ENCODE data around the gene C1QB.
"Not testable (repeated sequence)": the region's sequence is repeated elsewhere in the genome, so short reads cannot be mapped to it uniquely, and the experiment has no call there.

Gene C1QB

GRCh38 chr1:22699681-22700520, 46.9 kb downstream of the C1QB start:
- DNase-seq, result no peak

- DNase-seq, result no peak
Measured at GRCh38 chr1:22702296-22703085, 49.5 kb downstream of the C1QB start.

DNA sequence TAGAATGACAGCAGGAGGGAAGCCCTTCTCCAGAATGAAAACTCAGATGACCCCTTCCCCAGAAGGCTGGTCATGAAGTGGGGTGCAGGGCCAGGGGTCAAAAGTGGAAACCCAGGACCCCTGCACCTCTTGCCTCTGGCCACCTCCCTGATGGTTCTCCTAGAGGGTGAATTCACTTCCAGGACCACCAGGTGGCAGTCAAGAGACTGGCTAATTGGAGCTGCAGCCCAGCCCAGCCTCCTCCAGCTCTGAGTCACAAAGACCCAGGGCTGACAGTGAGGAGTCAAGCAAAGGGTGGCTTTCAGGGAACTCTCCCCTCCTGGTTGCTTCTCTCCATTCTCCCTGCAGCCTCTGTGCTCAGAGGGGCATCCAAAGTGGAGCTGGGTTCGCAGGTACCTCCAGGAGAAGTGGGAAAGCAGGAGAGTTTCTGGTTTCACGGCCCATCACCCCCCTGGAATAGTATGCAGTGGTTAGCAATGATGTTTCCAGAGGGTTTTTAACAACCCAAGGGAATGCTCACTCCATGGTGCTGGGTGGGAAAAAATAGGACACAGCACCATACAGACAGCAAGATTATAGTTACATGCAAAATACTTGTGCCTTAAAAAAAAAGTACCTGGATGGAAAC, 51.5 kb downstream of the C1QB start:
- DNase-seq, result peak; percentile 60 to 72

DNA sequence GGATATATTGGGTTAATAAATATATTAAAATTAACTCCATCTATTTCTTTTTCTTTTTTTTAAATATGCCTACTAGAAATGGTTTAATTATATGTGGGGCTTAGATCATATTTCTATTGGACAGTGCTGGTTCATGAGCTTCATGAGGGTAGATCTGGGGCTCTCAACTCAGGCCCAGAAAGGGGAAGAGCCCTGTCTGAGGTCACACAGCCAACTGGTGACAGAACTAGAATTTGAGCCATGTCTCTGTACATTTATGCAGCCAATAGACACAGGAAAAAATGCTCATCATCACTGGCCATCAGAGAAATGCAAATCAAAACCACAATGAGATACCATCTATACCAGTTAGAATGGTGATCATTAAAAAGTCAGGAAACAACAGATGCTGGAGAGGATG, 52.5 kb downstream of the C1QB start:
- DNase-seq, result no peak

- not testable (repeated sequence) for DNase-seq
Measured at GRCh38 chr1:22706100-22706499, 53.1 kb downstream of the C1QB start.

GRCh38 chr1:22708777-22709176, 55.7 kb downstream of the C1QB start:
- DNase-seq, result no peak

- DNase-seq, result no peak
Measured at GRCh38 chr1:22709227-22709626, 56.2 kb downstream of the C1QB start.

- peak; percentile 13 to 20 for DNase-seq
Measured at GRCh38 chr1:22709891-22710700, 57.1 kb downstream of the C1QB start.

- no peak for DNase-seq
Measured at GRCh38 chr1:22710701-22711049, 57.6 kb downstream of the C1QB start, which contains the start of gene EPHB2. EPHB2 (plus strand) TSS chr1:22710839; CDS start chr1:22710983, 144 bp downstream.

DNA sequence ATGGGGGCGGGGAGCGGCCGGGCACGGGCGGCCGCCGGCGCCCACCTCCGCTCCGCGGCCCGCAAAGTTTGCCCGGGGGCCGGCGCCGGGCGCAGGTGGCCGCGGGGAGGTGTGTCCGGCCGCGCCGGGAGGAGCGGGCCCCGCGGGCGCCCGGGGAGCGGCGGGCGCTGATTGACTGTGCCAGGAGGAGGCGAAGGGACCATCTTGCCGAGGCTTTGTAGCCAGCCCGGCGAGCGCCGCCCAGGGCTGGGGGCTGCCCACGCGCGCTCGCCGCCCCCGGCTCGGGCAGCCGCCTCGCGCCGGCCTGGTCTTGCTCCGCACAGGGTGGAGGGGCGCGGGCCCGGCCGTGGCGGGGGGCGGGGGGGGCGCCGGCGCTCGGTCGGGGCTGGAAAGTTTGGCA, 58.0 kb downstream of the C1QB start:
- no peak for DNase-seq

All from CD4-positive, alpha-beta T cell treated with Interleukin-4 for 1 hour (primary cell).